Stomach (tissue), 4 donors: ENCODE results near the gene C12orf60.

ENCODE experiments used
- CTCF ChIP-seq, 7 experiments: fragments of 450-650 bp in 4 of 7; fragments of 200-600 bp in 3 of 7; sonication (generic) in 3 of 7; IDR thresholded peaks; one replicate each; pipeline ENCODE4 v1.5.1; 2016 to 2019; ENCODE audit warnings: antibody characterized with exemption in 7 of 7, control low read depth in 2 of 7, mild to moderate bottlenecking in 1 of 7
- POLR2A ChIP-seq, 4 donors: fragments of 450-650 bp; IDR thresholded peaks; one replicate each; pipeline ENCODE4 v1.6.1; 2016; ENCODE audit warnings: antibody characterized with exemption in 4 of 4, control low read depth in 2 of 4, mild to moderate bottlenecking in 1 of 4, moderate library complexity in 1 of 4

- no peak for TF ChIP-seq CTCF (IDR thresholded peaks at IDR 0.05)
- TF ChIP-seq POLR2A (IDR thresholded peaks at IDR 0.05): no peak
Observed at GRCh38 chr12:14834509-14834908, 31.0 kb downstream of the C12orf60 start.
